ENCODE results near the gene FERMT3.

DNA sequence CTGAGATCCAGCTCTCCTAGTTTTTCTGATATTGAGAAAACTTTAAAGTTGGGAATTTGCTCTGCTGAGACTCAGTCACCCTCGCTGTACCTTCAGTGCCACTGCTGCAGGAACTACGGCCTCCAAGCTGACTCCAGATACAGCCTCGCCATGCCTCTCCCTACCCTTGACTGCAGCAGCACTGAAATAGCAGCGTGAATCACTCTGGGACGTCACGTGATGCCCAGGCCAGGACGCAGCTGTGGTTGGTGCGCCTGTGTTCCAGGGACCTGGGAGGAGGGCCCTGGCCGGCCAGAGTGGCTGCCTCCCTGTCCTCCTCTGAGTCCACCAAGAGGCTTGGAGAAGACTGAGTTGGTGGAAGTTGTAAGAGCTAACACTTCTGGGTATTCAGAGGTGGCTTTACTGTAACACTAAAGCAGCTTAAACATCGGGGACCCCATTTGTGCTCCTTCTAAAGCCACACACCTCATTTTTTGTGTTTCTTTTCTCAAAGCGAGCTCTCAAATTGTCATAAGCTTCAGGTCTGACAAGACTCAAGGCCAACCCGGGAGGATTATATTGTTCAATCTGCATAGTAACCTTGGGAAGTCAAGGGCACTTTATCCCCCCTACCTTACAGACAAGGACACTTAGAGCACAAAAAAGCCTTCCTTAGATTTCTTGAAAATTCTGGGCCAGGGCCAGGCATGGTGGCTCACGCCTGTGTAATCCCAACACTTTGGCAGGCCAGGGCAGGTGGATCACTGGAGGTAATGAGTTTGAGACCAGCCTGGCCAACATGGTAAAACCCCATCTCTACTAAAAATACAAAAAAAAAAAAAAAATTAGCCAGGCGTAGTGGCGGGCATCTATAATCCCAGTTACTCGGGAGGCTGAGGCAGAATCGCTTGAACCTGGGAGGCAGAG, 24.8 kb upstream of the FERMT3 start:
- TF ChIP-seq, protein P1, sequence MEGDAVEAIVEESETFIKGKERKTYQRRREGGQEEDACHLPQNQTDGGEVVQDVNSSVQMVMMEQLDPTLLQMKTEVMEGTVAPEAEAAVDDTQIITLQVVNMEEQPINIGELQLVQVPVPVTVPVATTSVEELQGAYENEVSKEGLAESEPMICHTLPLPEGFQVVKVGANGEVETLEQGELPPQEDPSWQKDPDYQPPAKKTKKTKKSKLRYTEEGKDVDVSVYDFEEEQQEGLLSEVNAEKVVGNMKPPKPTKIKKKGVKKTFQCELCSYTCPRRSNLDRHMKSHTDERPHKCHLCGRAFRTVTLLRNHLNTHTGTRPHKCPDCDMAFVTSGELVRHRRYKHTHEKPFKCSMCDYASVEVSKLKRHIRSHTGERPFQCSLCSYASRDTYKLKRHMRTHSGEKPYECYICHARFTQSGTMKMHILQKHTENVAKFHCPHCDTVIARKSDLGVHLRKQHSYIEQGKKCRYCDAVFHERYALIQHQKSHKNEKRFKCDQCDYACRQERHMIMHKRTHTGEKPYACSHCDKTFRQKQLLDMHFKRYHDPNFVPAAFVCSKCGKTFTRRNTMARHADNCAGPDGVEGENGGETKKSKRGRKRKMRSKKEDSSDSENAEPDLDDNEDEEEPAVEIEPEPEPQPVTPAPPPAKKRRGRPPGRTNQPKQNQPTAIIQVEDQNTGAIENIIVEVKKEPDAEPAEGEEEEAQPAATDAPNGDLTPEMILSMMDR (IDR thresholded peaks at IDR 0.05): no peak
- TF ChIP-seq POLR2AphosphoS5 (IDR thresholded peaks at IDR 0.05): peak in 1 of 3 donors; percentile 35
- no peak for TF ChIP-seq EP300 (IDR thresholded peaks at IDR 0.05)
